Measurements from ENCODE around the gene ZNF554.
"Not testable (repeated sequence)": the region's sequence is repeated elsewhere in the genome, so short reads cannot be mapped to it uniquely, and the experiment has no call there.

The ZNF554 gene

GRCh38 chr19:2807379-2808128 lies 12.1 kb upstream of the ZNF554 start:
- no peak for DNase-seq (ENCODE audit: low read depth)

DNA sequence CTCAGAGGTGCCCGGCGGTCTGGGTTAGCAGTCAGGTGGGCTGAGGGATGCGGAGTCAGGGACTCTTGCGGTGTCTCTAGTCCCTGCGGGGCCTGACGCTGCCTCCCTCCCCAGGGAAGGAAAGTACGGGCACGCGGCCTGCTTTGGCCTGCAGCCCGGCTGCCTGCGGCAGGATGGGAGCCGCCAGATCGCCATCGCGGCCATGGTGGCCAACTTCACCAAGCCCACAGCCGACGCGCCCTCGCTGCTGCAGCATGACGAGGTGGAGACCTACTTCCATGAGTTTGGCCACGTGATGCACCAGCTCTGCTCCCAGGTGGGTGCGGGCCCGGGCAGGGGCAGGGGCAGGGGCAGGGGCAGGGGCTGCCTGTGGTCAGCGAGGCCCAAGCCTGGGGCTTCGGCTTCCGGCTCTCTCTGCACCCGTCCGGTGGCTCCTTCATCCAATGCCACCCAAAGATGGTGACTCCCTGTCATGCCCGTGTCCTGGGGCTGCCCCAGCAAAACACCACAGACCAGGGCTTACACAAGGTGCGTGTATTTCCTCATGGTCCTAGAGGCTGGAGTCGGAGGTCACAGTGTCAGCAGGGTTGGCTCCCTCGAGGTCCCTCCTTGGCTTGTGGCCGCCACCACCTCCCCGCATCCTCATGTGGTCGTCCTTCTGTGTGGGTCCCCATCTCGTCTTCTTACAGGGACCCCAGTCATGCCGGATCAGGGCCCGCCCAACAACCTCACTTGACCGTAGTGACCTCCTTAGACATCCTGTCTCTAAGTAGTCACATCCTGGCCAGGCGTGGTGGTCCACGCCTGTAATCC lies 11.3 kb upstream of the ZNF554 start:
- DNase-seq (ENCODE audit: low read depth) = no peak

- no peak for DNase-seq (ENCODE audit: low read depth)
Measured at GRCh38 chr19:2809387-2810140, 10.1 kb upstream of the ZNF554 start.

GRCh38 chr19:2810141-2811091 lies 9.3 kb upstream of the ZNF554 start:
- no peak for DNase-seq (ENCODE audit: low read depth)

DNA sequence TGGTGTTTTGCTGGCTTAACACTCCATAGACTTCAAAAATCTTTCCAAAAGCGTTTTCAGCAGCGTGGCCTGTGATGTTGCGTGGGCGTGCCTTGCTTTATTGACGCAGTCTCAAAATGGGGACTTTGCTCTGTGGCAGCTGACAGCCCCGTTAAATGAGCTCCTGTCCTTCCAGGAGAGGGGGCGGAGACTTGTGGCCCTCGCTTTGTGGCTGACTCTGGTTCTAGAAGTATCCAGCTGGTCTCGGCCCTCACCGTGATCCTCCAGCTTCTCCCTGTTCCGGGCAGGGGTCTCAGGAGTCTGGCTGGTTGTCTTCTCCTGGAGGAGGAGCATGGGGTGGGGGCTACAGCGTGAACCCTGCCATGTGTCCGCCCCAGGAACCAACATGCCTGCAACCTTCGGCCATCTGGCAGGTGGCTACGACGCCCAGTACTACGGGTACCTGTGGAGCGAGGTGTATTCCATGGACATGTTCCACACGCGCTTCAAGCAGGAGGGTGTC lies 8.4 kb upstream of the ZNF554 start:
- DNase-seq (ENCODE audit: low read depth) = no peak

DNA sequence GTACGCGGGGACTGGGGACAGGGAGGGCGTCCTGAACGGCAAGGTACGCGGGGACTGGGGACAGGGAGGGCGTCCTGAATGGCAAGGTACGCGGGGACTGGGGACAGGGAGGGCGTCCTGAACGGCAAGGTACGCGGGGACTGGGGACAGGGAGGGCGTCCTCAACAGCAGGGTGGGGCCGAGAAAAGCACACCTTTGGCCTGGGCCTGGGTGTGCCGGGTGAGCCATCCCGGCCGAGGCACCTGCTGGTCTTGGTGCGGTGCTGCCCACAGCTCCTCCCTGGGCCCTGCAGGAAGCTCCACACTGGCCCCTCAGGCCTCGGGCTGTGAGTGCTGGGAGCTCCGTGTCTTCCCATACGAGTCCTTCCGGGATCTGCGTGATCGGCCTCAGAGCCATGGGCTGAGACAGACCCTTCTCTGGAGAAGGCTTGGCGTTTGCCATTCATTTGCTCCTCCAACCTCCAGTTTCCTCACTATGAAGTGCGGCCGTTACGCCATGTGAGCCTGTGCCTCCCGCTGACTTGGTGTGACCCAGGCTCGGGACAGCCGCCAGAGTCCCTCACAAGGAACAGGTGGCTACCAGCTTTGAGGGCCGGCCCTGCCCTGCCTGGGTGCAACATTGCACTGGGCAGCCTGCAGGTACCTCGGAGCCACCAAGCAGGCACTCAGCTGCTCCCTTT lies 7.8 kb upstream of the ZNF554 start:
- DNase-seq (ENCODE audit: low read depth) = no peak

- DNase-seq (ENCODE audit: low read depth) = no peak
Measured at GRCh38 chr19:2812414-2813234, 7.0 kb upstream of the ZNF554 start.

- DNase-seq (ENCODE audit: low read depth) = no peak
Measured at GRCh38 chr19:2813235-2814160, 6.2 kb upstream of the ZNF554 start.

GRCh38 chr19:2814426-2814825 lies 5.2 kb upstream of the ZNF554 start:
- no peak for DNase-seq (ENCODE audit: low read depth)

DNA sequence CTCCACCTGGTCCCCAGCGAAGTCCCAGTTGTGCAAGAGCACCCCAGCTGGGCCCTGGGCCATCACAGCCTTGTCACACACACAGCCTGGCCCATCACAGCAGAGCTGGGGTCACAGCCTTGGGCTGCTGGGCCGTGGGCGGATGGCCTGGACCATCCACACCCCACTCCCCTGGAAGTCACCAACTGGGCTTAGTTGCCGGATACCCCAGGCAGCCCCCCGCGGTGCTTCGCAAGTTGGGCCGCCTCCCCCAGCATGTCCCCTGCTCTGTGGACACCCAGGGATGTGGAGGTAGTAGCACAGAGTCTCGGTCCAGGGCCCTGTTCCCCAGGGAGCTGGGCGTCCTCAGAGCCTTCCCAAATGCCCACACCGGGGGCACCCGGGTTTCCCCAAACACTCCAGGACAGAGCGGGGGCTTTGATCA lies 4.5 kb upstream of the ZNF554 start:
- DNase-seq (ENCODE audit: low read depth) = no peak

- no peak for DNase-seq (ENCODE audit: low read depth)
Measured at GRCh38 chr19:2815923-2816322, 3.7 kb upstream of the ZNF554 start.

- DNase-seq (ENCODE audit: low read depth) = no peak
Measured at GRCh38 chr19:2816641-2817040, 3.0 kb upstream of the ZNF554 start.

- DNase-seq (ENCODE audit: low read depth) = not testable (repeated sequence)
Measured at GRCh38 chr19:2817237-2817829, 2.3 kb upstream of the ZNF554 start.

DNA sequence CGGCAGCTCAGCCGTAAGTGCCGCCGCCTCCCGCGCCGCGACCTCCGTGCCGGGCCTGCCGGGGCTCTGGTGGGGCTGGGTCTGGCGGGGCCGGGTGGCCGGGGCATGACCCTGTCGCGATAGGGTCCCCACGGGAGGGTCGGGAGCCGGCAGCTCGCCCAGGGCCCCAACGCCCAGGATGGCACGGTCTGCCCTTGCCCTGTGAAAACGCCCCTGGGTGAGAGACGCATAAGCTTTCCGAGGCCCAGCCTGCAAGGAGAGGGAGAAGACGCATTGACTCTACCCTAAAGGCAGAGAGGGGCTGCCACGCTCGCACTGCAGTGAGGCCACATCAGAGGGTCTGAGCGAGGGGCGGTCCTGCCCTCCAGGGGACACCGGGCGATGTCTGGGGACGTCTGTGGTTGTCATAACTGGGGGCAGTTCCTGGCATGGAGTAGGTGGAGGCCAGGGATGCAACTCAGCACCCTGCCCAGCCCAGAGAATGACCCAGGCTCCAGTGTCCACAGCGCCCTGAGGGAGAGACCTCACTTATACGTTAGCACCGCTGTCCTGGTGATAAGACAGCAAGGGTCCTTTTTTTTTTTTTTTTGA lies 539 bp downstream of the ZNF554 start:
- no peak for DNase-seq (ENCODE audit: low read depth)

GRCh38 chr19:2822846-2823245 lies 3.2 kb downstream of the ZNF554 start:
- DNase-seq (ENCODE audit: low read depth) = no peak

DNA sequence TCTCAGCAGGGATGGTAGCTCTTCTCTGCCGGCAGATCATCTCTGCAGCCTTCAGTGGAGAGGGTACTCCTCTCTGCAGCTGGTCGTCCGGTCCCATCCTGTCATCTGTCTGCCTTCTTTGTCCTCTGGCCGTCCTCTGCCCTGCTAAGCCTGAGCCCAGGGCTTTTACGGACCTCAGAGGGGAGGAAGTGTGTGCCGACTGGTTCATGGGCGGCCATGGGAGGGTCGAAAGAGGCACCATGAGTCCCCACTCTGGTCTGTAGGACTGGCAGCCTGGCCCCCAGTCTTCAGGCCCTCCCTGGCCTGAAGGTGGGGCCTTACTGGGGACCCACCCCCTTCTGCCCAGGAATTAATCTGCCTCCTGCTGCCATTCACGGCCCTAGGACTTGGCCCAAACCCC lies 4.0 kb downstream of the ZNF554 start:
- no peak for DNase-seq (ENCODE audit: low read depth)

DNA sequence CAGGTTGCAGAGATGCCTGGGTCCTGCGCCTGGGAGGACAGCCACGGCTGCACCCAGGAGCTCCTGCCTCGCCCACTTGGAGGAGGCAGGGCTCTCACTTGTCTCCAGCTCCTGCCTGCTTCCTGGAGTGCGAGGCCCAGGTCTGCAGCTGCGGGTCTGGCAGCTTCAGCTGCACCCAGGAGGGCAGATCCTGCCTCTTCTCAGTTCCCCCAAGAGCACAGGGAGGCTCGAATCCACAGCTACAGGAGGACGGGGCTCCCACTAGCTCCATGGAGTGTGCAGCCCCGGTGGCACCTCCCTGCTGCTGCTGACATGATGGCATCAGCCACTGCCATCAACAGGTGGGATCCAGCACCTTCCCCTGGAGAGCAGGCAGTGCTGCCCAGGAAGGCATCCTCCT lies 4.5 kb downstream of the ZNF554 start:
- no peak for DNase-seq (ENCODE audit: low read depth)

DNA sequence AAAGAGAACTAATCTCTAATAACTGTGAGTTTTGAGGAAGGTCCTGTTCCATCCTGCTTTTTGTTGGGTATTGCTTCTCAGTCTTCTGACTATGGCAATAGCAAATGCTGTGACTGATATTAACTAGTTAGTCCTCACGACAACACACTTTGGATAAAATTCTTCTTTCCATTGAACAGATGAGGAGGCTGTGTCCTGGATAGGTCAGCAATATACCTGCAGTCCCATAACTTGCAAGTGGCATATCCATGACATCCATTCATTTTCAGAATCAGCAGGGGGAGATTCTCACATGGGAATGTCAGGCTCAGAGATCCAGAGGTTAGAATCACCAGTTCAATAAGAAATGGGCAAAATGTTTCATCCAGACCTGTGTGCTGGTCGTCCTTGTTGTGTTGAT lies 7.4 kb downstream of the ZNF554 start:
- no peak for DNase-seq (ENCODE audit: low read depth)

Data from T follicular helper cell (primary cell).